GM19043 (cell line): ENCODE data around the gene PCBP3.

Source experiments
- ATAC-seq: cut with Tn5 transposase; IDR thresholded peaks from one replicate; pipeline ENCODE4 v1.9.1; 2021; ENCODE audit warnings: low read depth; ENCODE audit not compliant: unreplicated experiment

PCBP3 gene

DNA sequence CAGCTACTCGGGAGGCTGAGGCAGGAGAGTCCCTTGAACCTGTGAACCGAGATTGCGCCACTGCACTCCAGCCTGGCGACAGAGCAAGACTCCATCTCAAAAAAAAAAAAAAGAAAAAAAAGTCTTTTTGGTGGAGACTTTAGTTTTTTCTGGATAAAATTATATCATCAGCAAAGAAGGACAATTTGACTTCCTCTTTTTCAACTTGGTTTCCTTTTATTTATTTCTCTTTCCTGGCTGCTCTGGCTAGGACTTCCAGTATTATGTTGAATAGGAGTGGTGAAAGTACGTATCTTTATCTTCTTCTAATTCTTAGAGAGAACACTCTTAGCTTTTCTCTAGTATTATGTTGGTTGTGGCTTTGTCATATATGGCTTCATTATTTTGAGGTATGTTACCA, 130.8 kb downstream of the PCBP3 start:
- no peak for ATAC-seq

DNA sequence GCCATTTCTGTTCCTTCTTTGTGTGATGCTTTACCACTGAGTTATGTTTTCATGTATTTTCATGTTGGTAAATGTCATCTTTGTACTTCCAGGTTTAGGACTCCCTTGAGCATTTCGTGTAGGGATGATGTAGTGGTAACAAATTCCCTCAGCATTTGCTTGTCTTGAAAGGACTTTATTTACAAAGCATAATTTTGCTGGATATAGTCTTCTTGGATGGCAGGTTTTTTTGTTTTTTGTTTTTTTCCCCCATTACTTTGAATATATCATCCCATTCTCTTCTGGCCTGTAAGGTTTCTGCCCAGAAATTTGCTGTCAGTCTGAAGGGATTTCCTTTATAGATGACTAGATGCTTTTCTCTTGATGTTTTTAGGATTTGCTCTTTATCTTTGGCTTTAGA, 133.4 kb downstream of the PCBP3 start:
- no peak for ATAC-seq

DNA sequence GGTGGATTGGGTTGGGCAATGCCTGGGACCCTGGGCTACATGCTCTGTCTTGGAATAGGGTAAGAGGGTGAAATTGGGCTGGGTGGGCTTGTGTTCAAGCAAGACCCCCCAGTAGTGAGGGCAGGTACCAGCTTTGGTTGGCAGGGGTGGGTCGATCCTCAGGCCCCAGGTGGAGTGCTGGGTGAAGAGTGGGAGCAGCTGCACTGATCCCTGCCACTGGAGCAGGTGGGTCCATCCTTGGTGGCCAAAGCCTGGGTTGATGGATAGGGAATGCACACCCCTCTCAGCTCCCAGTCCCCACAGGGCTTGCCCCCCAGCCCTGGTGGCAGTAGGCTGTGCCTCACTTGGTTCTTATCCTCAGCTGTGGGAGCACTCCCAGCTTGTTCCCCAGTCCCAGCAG, 135.2 kb downstream of the PCBP3 start:
- no peak for ATAC-seq

DNA sequence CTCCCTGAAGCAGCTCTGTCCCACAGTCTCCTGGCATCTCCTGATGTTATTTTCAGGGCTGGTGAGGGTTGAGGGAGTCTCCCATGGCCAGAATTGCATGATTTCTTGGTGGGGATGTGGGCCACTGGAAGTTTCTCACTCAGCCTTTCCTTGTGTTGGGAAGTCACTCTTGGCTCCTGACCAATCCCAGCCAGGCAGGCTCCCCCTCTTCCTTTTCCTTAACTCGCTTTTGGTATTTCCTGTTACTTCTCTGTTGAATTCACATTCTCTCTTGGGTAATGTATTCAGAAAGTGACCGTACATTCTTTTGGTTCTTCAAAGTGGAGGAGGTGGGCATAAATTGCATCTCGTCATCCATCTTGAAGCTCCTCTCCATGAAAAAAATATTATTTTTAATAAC, 135.7 kb downstream of the PCBP3 start:
- no peak for ATAC-seq

DNA sequence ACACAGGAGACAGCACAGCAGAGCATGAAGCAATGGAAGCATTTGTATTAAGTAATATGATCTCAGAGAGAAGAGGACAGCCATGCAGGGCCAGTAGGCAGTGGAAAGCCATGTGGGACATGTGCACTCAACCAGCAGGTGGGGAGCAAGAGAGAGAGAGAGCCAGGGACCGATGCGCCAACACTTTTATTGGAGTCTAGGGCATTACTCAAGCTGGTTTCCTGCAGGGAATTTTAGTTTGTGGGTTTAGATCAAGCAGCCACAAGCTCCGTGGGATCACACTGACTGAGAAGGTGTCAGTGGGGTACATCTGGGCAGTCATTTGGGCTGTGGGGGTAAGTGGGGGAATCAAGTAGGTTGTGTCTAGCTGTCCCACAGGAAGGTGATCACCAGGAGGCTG, 137.1 kb downstream of the PCBP3 start:
- ATAC-seq = no peak

DNA sequence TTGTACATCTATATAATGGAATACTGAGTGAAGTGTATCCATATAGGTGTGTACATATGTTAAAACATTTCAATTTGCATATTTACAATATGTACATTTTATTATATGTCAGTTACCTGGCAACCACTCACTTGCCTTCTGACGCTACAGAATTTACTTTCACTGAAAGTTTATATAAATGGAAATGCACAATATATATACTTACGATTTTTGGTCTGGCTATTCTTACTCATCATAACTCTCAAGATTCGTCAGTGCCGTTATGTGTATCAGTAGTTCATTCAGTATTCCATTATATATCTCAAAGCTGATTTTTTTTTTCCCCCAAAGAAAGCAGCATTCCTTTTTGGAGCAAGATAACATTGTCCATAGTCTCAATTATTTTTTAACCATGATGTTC, 138.2 kb downstream of the PCBP3 start:
- no peak for ATAC-seq

DNA sequence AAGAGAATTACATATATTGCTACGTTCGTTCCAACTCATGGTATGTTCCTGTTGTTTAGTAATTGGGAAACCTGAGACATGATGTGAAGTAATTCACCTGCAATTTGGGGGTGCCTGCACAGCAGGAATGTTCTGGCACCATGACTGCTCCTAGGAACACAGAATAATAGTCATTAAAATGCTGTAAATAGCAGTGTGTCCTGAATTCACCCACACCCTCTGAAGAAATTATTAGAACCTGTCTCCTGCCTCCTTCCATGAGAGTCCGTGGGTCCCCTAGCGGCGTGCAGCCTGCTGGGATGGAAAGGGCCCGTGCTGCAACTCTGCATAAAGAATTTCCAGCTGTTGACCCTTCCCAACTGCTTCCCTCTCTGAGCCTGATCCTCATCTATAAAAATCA, 143.1 kb downstream of the PCBP3 start:
- no peak for ATAC-seq

DNA sequence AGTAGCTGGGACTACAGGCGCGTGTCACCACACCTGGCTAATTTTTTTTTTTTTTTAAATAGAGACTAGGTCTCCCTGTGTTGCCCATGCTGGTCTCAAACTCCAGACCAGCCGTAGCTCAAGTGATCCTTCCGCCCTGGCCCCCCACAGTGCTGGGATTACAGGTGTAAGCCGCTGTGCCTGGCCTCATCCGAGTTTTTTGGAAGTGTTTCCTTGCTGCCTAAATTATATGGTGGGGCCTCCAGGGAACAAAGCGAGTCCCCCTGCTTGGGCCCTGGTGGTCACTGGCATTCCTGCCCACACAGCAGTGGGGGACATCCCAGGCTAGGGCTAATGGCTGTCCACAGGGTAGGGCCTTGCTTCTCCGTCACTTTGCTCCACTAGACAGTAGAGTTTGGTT, 143.8 kb downstream of the PCBP3 start:
- ATAC-seq = no peak

DNA sequence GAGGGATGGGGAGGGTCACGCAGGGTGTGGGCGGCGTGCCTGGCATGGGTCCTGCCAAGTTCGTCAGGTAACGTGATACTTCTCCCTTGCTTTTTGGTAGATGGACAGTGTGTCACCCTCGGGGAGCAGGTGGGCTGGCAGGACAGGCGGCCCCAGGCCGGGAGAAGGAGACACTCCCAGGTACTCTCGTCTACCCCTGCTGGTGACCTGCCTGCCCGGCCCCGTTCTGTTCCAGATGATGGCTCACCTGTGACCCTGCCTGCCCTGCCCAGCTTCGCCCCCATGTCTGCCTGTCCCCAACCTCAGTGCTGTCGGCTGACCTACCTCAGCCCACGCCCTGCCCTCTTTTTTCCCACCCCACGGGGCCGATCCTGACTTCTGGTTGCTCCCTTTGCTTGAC, 144.7 kb downstream of the PCBP3 start:
- ATAC-seq = no peak

DNA sequence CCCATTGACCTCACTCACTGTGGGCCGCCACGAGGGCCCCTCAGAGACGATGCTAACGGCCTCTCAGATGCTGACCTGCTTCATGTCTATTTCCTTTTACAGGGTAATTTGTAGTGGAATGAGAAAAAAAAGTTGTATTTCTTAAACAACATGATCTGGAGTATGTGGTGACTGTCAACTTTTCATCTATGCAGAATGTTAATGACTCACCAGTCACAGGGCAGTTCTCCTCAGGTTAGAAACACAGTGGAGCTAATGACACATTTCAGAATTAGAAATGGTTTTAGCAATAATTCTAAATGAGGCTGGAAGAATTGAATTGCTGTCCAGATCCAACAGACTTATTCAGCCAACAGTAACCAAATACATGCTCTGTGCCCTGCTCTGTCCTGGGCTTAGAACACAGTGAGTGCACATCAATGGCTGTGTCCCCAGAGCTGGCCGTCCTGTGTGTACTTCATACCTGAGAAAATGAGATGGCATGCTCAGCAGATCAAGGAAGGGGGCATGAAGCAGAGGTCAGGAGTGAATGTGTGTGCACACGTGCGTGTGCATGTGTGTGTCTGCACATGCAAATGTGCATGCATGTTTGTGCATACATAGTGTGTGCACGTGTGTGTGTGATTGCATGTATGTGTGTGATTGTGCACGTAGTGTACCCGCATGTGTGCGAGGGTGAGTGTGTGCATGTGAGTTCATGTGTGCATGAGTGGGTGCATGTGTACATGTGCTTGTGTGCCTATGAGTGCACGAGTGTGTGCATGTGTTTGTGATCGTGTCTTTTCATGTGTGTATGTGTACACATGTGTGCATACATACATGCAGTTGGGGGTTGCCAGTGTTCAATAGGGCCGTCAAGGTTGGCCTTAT, 145.3 kb downstream of the PCBP3 start:
- ATAC-seq = no peak

DNA sequence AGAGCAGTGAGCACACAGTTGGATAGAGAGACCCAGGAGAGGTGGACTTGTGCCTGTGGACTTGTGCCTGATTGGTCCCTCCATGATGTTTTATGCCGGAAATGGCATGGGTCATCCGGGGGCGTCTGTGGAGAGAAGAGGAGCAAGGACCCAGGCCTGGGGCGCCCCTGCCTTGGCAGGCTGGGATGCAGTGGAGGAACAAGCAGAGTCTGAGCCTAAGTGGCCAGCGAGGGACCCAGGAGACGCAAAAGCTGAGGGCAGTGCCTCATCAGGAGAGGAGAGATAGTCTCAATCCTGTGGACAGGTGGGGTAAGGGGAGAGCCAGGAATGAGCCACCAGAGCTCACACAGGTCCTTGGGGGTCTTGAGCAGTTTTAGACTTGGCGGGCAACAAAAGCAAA, 146.9 kb downstream of the PCBP3 start:
- no peak for ATAC-seq

DNA sequence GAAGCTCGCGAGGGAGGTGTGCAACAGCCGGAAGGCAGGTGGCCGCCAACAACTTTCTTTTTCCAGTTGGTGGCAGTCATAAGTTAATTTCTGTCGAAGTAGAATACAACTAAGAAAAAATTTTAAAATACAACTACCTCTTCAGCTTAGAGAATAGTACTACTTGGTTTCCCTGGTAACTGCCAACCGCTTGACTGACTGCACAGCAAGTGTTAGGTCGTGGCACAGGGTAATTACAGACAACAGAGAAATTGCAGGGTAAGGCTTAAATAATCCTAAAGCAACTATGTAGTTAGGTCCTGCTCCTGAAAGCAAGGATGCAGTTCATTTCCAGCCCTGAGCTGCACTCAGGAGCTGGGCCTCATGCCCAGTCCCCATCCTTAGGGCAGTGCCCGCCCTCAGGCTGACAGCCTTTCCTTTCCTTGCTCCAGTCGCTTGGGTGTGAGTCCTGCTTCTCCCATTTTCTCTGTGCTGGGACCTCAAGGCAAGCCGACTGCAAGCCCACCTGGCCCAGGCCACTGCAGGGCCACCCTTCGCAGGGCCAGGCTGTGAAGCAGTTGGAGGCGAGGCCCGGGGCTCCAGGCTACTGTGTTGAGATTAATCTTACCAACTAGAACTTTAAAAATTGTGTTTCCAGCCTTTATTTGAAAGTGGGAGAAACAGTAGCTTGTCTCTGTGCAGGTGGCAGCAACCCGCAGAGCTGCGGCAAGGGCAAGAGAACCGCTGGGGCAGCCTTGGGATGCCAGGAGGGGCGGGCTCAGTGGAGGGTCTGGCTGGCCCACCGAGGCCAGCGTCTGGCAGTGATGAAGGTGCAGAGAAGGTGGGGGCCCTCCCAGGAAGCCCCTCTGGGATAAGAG, 148.3 kb downstream of the PCBP3 start:
- ATAC-seq = no peak

DNA sequence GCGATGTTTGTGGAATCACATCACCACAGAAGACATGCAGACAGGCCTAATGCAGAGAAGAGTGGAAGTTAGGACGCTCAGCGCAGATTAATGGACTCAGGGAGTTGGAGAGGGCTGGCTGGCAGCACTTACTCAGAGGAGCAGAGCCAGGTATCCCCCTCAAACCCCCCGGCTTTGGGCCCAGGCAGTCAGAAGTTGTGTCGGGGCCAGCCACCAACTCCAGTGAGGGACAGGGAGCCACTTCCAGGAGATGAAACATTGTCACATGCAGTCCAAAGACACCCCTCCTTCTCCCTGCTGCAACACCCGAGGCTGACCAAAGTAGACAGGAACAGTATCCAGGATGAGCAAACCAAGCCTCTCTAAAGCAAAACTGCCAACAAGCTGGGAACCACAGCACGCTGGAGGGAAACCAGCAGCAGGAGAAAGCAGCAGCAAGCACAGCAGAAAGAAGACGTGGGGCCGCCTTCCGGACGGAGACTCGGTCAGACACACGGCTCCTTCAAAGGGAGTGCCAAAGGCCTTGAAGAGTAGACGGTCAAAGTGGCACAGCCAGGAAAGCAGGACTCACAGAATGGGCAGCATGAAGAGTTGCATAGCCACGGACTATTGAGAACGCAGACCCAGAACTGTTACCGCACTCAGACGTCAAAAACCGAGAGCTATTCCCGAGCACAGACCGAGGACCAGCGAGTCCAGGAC, 149.3 kb downstream of the PCBP3 start:
- no peak for ATAC-seq

DNA sequence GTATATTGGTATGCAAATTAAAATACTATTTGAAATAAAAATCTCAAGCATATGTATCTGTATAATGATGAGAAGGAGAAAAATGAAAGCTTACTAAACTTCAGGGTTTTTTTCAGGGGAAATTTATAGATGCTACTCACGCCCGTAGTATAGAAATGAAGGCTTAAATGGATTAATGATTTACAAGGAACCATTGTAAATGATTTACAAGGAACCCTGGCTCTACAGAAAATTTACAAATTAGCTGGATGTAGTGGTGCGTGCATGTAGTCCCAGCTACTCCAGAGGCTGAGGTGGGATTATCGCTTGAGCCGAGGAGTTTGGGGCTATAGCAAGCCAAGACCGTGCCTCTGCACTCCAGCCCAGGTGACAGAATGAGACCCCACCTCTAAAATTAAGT, 150.5 kb downstream of the PCBP3 start:
- ATAC-seq = no peak

DNA sequence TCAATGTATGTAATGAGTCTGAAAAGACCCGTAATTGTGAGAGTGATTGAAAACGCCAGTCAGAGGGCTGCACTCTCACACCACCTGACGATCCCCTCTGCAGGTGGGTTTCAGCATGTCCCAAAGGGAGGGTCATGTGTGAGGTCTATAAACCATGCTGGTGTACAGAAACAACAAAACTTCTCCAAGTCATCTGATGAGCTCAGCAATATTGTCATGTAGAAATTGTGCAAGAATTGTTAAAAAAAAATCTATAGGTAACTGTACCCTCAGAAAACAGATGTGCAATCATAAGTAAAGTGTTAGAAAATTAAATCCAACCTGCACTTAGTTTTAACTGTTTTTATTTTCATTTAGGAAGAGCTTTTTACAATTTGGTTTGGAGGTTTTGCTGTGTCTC, 152.5 kb downstream of the PCBP3 start:
- ATAC-seq = no peak

DNA sequence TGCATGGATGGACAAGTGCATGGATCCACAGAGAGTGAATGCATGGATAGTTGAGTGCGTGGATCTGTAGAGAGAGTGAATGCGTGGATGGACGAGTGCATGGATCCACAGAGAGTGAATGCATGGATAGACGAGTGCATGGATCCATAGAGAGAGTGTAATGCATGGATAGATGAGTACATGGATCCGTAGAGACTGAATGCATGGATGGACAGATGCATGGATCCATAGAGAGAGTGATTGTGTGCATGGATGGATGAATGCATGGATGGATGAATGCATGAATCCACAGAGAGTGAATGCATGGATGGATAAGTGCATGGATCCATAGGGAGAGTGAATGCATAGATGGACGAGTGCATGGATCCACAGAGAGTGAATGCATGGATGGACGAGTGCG, 153.8 kb downstream of the PCBP3 start:
- ATAC-seq = no peak

DNA sequence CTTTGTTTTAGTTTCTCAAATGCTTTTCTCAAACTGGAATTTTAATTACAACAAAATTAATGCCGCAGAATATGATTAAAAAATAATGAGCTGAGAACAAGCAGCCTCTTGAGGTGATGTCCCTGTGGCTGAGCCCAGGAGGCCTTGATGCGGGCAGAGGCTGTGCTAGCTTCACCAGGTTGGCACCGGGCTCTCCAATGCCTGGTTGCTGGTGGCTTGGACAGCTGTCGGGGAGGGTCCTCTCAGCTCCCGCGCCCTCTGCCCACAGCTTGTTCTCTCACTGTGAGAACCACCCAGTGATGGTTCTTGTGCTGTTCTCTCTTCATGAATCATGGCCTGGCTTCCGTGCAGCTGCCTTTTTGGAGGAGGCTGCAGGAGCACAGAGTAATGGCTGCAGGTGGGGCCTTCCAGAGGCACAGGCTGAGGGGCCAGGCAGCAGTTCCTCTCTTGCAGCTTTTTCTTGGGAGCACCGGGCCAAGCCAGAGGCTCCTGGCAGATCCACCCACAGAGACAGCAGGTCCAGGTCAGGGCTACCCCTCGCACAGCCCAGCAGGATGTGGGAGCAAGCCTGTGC, 156.3 kb downstream of the PCBP3 start:
- no peak for ATAC-seq

DNA sequence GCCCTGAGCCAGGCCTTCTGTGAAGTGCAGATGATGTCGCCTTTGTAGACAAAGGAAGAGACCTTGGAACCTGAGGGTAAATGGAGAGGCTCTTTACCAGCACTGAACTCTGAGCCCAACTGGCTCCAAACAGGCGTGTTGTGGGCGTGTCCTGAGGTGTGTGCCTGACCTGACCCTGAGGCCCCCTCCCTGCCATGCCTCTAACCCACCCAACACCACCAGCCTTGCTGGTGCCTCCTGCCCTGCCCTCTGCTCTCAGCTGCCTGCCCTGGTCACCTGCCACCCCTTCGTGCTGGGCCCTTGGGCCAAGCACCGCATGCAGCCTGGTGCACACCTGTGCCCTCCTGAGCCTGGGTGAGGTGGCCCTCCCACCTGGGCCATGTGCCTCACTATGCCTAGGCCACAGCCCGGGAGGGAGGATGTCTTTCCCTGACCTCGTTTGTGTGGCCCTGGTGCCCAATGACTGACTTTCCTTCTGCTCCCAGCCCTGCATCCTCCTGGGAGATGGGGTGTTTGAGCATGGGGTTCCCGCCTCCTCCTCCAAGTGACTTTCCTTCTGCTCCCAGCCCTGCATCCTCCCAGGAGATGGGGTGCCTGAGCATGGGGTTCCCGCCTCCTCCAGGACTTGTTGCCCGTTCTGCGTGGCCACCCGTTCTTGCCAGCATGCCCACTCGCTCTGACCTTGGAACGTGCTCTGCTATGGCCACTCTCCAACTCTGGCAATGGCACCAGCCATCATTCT, 157.0 kb downstream of the PCBP3 start:
- no peak for ATAC-seq

DNA sequence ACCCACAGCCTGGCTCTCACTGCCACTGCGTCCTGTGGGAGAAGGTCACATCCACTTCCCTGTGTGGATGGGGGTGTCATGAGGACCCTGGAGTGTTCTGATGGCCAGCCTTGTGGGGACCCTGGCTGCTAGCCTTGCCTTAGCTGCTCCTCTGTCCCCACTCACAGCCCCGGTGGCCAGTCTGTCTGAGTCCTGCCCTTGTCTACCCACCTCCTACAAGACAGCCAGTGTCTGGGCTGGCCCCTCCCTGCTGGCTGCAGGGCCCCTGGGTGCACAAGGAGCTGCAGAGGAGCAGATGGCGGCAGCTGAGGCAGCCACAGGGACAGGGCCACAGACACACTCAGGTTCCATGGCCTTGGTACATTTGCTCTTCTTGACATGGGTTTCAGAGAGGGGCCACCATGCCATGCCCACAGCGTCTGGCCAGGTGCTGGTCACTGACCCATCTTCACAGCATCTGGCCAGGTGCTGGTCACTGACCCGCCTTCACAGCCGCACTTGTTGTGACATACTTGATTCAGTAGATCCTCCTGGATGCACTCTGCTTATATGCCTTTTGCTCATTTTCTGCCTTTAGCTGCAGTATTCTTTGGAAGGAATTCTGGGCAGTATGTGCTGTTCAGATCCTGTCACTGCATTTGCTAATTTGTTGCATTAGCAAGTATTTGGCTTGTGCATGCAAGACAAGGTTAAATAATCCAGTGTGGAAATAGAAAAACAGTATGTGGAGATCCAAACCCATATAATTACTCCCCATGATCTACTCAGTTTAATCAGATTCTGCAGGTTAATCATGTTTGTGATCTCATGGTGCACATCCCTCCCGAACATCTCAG, 157.8 kb downstream of the PCBP3 start:
- no peak for ATAC-seq
